Muscle of leg (tissue), 11 donors: ENCODE measurements around the gene MAG. TPM values are rescaled to one million over a fixed set of nuclear protein-coding genes. Genes with fewer than 3 reads are reported as not detected.

Experiments
- DNase-seq: peaks from one replicate; pipeline ENCODE4 v3.0.0; 2013
- H3K27ac ChIP-seq: one replicate; pipeline ENCODE4 v1.5.1; 2013; ENCODE audit warnings: mild to moderate bottlenecking, low read length, control low read depth
- H3K27me3 ChIP-seq: one replicate; pipeline ENCODE4 v1.6.1; 2013; ENCODE audit warnings: low read length; ENCODE audit not compliant: control insufficient read depth, insufficient read depth
- H3K36me3 ChIP-seq: one replicate; pipeline ENCODE4 v1.6.1; 2013; ENCODE audit warnings: low read length; ENCODE audit not compliant: control insufficient read depth, insufficient read depth
- H3K4me1 ChIP-seq: one replicate; pipeline ENCODE4 v1.6.1; 2013; ENCODE audit warnings: low read length; ENCODE audit not compliant: control insufficient read depth, insufficient read depth
- H3K4me3 ChIP-seq: one replicate; pipeline ENCODE4 v1.5.1; 2013; ENCODE audit warnings: low read length, control low read depth
- H3K9me3 ChIP-seq: replicated peaks from 2 replicates; pipeline ENCODE4 v1.6.1; 2013; ENCODE audit warnings: low read depth, low read length; ENCODE audit not compliant: control insufficient read depth
- WGBS: methylation state at CpG from one replicate; pipeline ENCODE4 v1.1.5; 2013; ENCODE audit warnings: missing lambda C conversion rate; ENCODE audit not compliant: insufficient coverage; 5-methylcytosine and 5-hydroxymethylcytosine counted together
- polyA plus RNA-seq, 8 donors: library from polyadenylated mRNA; unstranded; fragments of 120-200 nt; gene quantifications; one replicate each; pipeline versions ENCODE4 v1.2.1 to v1.2.3, GENCODE V29; 2013; ENCODE audit warnings: inconsistent platforms in 1 of 8, low replicate concordance in 1 of 8; ENCODE audit not compliant: insufficient read length in 8 of 8, insufficient read depth in 1 of 8
- total RNA-seq: library from RNA; stranded (reverse); fragments of 120-200 nt; gene quantifications from one replicate; pipeline ENCODE4 v1.2.4, GENCODE V29; 2013

Gene MAG
- total and polyA plus RNA-seq, 9 donors: 0.16 to 2.6 (median 0.53) TPM

DNA sequence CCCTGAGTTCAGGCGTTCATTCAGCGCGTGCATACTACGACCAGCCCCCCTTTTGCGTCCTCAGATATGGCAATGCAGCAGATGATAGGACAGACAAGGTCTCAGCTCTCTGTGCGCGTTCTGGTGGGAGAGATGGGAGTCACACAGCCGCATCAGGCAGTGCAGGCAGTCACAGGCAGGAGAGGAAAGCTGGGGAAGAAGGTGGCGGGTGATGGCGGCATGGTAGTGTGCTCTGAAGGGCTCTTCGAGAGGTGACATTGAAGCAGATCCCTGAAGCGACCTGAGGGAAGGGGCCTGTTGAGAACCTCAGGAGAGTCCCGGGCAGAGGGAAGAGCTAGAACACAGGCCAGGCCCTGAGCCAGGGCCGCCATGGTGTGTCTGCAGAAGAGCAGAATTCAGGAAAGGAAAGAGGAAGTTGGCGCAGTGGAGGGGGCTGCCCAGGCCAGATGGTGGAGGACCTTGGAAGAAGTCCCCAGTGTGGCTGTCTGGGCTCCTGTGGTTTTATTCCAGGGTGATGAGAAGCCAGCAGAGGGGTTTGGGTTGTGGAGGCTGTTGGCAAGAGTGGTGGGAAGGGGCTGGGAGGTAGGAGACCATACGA, 19.7 kb upstream of the MAG start:
- H3K4me3 ChIP-seq: no peak overlapping the region
- peaks cover 6% of the 10 kb centered on the region for H3K4me1 ChIP-seq
- no peaks in the 10 kb centered on the region for H3K27me3 ChIP-seq
- no peak overlapping the region for H3K27ac ChIP-seq
- peaks cover 63% of the 10 kb centered on the region for H3K36me3 ChIP-seq
- WGBS: 88% methylated on average over 15 of the region's 16 CpGs
- DNase-seq: peak; percentile 53
- no peaks in the 10 kb centered on the region for H3K9me3 ChIP-seq

DNA sequence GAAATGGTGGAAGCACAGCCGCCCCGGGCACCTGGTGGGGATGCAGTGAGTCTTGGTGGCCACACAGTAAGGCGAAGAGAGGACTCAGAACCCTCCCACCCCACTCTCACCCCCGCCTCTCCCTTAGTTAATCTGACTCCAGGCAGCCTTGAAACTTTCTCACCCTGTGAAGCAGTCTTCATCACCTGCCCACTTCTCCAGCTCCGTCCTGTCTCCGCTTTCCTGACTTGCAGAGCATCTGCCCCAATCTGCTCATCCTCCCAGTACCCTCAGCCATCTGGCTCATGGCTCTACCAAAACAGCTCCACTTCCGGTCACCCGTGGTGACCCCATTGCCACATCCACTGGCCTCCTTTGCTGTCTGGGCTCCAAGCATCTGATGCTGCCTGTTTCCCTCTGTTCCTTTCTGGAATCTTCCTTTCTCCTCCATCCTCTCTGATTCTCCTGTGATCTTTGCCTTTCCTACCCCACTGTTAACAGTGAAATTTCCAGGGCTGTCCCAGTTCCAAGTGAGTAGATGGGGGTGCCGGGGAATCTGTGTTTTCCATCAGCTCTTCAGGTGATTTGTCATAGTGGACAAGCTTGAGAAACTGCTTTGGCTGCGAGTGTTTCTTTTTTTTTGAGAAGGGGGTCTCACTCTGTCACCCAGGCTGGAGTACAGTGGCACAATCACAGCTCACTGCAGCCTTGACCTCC, 18.9 kb upstream of the MAG start:
- Histone ChIP-seq H3K4me1 (peaks cover 6% of the 10 kb centered on the region), H3K4me3 (no peak overlapping the region), H3K27me3 (no peaks in the 10 kb centered on the region), H3K36me3 (peaks cover 72% of the 10 kb centered on the region), H3K9me3 (no peaks in the 10 kb centered on the region), H3K27ac (no peak overlapping the region)
- WGBS: 87% methylated on average over 7 of the region's 10 CpGs
- no peak for DNase-seq

DNA sequence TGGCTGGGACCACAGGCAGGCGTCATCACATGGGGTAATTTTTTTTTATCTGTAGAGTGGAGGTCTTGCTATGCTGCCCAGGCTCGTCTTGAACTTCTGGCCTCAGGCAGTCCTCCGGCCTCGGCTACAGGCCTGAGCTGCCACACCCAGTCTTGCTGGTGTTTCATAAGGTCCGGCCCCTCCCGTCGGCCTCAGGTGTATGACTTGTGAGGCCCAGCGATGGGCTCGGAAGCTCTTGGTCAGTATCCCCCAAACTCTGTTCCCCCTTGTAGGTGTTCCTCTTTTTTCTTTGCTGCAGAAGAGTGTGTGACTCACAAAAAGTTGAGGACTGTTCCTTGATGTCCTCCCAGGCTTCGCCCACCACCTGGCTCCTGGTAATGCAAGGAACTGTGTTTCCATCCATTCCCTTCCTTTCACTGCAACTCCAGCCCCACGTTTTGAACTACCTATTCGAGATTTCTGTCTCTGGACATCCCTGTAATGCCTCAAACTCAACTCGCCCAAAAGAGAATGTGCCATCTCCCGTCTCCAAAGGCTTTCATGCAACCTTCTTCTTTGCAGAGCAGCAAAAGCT, 18.2 kb upstream of the MAG start:
- Histone ChIP-seq H3K9me3 (no peaks in the 10 kb centered on the region), H3K4me3 (no peak overlapping the region), H3K36me3 (peaks cover 72% of the 10 kb centered on the region), H3K4me1 (peaks cover 6% of the 10 kb centered on the region), H3K27ac (no peak overlapping the region), H3K27me3 (no peaks in the 10 kb centered on the region)
- DNase-seq: no peak
- 82% methylated on average over 11 of the region's 14 CpGs for WGBS

DNA sequence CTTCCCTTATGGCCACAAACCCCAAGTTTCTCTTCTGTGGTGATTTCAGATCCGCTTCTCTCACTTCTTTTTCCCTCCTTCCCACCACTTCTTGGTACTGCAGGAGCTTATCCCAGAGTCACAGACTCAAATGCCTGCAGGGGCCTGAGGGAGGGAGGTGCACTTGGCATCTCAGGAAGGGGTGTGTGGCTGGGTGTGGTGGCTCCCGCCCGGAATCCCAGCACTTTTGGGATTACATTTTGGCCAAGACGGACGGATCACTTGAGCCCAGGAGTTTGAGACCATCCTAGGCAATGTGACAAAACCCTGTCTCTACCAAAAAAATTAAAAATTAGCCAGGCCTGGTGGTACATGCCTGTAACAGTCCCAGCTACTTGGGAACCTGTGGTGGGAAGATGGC, 17.6 kb upstream of the MAG start:
- Histone ChIP-seq H3K4me3 (no peak overlapping the region), H3K9me3 (no peaks in the 10 kb centered on the region), H3K27me3 (no peaks in the 10 kb centered on the region), H3K36me3 (peaks cover 76% of the 10 kb centered on the region), H3K4me1 (peaks cover 6% of the 10 kb centered on the region), H3K27ac (no peak overlapping the region)
- DNase-seq: no peak
- WGBS: 64% methylated on average over 4 of the region's 5 CpGs

DNA sequence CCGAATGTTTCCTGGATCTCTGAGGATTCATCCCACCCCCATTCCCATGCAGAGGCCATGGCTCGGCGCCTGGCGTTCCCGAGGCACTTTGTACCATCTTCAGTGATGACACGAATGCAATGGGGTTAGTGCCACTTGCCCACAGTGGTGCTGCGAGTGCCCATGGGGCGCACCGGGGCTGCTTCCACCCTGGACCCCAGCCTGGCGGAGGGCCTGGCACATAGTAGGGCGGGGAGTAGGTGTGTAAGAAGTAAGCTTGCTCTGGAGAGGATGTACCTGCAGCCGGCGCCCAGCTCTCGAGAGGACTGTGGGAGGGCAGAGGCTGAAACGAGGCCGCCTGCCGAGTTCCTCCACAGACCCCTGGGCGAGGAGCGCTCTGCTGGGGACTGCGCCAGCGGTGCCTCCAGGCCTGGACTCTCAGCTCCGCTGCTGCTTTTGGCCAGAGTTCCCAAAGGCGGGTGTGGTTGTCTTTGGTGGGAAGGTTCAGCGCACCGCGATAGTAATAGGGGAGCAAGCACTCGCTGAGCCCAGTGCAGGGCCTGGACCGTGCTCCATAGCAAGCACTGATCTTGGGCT, 15.2 kb upstream of the MAG start:
- Histone ChIP-seq H3K27me3 (peaks cover 2% of the 10 kb centered on the region), H3K4me1 (no peaks in the 10 kb centered on the region), H3K4me3 (no peak overlapping the region), H3K9me3 (no peaks in the 10 kb centered on the region), H3K27ac (no peak overlapping the region), H3K36me3 (peaks cover 64% of the 10 kb centered on the region)
- DNase-seq: no peak
- WGBS: 91% methylated on average over 27 of the region's 28 CpGs

DNA sequence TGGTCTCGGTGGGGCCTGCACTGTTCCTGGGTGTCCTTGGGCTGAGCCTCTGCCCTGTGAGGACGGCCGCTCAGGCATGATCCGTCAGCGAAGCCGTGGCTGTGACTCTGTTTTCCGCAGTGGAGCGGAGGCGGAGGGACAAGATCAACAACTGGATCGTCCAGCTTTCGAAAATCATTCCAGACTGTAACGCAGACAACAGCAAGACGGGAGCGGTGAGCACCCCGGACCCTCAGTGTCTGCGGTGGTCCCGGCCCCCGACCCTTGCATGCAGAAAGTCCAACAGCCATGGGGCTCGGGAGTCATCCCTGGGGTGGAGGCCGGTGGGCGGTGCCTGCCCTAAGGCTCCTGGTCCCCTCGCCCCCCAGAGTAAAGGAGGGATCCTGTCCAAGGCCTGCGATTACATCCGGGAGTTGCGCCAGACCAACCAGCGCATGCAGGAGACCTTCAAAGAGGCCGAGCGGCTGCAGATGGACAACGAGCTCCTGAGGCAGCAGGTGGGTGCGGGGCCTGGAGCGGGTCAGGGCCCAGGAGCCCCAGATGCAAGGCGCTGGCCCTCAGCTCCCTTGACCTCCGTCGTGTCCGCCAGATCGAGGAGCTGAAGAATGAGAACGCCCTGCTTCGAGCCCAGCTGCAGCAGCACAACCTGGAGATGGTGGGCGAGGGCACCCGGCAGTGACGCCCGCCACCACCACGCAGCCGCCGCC, 13.2 kb upstream of the MAG start:
- Histone ChIP-seq H3K4me3 (no peak overlapping the region), H3K9me3 (no peaks in the 10 kb centered on the region), H3K36me3 (peaks cover 47% of the 10 kb centered on the region), H3K27me3 (peaks cover 9% of the 10 kb centered on the region), H3K27ac (no peak overlapping the region), H3K4me1 (no peaks in the 10 kb centered on the region)
- WGBS: 79% methylated on average over 40 of the region's 45 CpGs
- DNase-seq: no peak

DNA sequence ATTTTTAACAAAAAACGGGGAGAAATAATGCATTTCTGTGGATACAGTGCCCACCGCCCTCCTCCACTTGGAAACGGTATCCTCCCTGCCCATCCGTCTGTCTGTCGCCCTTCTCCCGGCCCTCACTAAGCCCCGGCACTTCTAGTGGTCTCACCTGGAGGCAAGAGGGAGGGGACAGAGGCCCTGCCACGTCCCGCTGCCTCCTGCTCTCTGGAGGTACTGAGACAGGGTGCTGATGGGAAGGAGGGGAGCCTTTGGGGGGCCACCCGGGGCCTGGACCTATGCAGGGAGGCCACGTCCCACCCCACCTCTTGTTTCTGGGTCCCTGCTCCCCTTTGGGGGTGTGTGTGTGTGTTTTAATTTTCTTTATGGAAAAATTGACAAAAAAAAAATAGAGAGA, 12.6 kb upstream of the MAG start:
- Histone ChIP-seq H3K9me3 (no peaks in the 10 kb centered on the region), H3K4me3 (no peak overlapping the region), H3K27ac (no peak overlapping the region), H3K36me3 (peaks cover 40% of the 10 kb centered on the region), H3K27me3 (peaks cover 9% of the 10 kb centered on the region), H3K4me1 (no peaks in the 10 kb centered on the region)
- no peak for DNase-seq
- 82% methylated on average over 3 of the region's 11 CpGs for WGBS

DNA sequence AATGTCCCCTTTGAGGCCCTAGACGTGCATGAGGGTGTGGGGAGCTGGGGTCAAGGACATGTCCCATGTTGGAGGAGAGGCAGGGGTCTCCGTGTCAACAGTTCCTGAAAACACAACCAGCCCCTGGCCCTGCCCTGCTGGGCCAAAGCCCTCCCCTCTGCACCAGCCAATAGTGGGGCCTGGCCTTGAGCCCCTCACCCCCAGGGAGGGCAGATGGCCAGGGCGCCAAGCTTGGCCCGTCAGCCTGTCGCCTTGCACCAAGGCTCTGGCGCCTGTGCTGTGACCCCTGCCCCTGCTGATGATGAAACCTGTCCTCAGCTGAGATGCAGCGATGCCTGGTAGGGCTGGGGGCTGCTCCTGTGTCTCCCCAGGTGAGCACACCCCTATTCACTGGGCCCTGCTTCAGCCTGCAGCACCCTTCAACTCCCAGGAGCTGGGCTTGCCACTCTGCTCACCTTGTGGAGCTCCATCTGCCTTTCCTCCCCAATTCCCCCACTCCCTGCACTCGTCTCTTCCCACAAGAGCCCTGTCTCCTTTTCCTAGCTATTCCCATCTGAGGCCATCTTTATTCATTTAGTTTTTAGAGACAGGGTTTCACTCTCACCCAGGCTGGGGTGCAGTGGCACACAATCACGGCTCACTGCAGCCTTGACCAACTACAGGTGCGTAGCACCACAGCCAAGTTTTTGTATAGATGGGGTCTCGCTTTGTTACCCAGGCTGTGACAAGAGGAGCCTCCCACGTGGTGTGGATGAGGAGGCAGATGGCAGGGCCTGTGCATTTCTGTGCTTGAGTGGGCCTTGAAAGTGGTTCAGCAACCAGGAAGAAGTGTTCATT, 11.8 kb upstream of the MAG start:
- Histone ChIP-seq H3K36me3 (peaks cover 35% of the 10 kb centered on the region), H3K4me3 (no peak overlapping the region), H3K27ac (no peak overlapping the region), H3K27me3 (peaks cover 9% of the 10 kb centered on the region), H3K9me3 (no peaks in the 10 kb centered on the region), H3K4me1 (no peaks in the 10 kb centered on the region)
- DNase-seq: no peak
- WGBS: 48% methylated on average over 5 of the region's 12 CpGs

DNA sequence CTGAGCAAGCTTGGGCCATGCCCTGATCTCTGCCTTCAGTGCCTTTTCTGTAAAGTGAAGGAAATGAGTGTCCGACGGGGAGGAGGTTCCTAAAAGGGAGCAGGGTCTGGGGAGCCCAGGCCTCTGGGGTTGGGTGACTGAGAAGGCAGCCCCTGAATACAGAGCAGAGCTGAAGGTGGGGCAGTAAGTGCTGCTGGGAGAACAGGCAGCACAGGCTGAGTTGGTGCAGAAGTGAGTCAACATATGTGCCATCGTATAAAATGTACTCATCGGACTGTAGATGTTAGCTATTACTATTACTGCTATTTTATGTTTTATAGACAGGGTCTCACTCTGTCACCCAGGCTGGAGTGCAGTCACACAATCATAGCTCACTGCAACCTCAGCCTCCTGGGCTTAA, 10.7 kb upstream of the MAG start:
- H3K4me3 ChIP-seq: no peak overlapping the region
- H3K27ac ChIP-seq: no peak overlapping the region
- no peaks in the 10 kb centered on the region for H3K9me3 ChIP-seq
- H3K4me1 ChIP-seq: no peaks in the 10 kb centered on the region
- peaks cover 9% of the 10 kb centered on the region for H3K27me3 ChIP-seq
- no peak for DNase-seq
- peaks cover 29% of the 10 kb centered on the region for H3K36me3 ChIP-seq
- WGBS: 65% methylated on average over 2 of the region's 4 CpGs
